Osteocyte (in vitro differentiated cells): Measurements from ENCODE around the gene CRY1. TPM values are rescaled to one million over a fixed set of nuclear protein-coding genes. Genes with fewer than 3 reads are reported as not detected.

Source experiments
- DNase-seq: peaks from one replicate; pipeline ENCODE4 v3.0.0; 2021; ENCODE audit warnings: mixed read lengths; ENCODE audit not compliant: unreplicated experiment; ENCODE audit errors: extremely low spot score
- H3K27ac Mint-ChIP-seq: one replicate; pipeline ENCODE4 v1.8.0; 2021; ENCODE audit warnings: mild to moderate bottlenecking, mixed read lengths; ENCODE audit not compliant: unreplicated experiment
- H3K27me3 Mint-ChIP-seq: one replicate; pipeline ENCODE4 v1.8.0; 2021; ENCODE audit warnings: mixed read lengths; ENCODE audit not compliant: unreplicated experiment
- H3K36me3 Mint-ChIP-seq: one replicate; pipeline ENCODE4 v1.8.0; 2021; ENCODE audit warnings: mixed read lengths; ENCODE audit not compliant: unreplicated experiment
- H3K4me1 Mint-ChIP-seq: one replicate; pipeline ENCODE4 v1.8.0; 2021; ENCODE audit warnings: mixed read lengths; ENCODE audit not compliant: unreplicated experiment
- H3K4me3 Mint-ChIP-seq: one replicate; pipeline ENCODE4 v1.8.0; 2021; ENCODE audit warnings: mild to moderate bottlenecking, moderate library complexity, mixed read lengths; ENCODE audit not compliant: unreplicated experiment
- H3K9me3 Mint-ChIP-seq: one replicate; pipeline ENCODE4 v1.8.0; 2021; ENCODE audit warnings: mixed read lengths; ENCODE audit not compliant: unreplicated experiment
- CTCF ChIP-seq: fragments of 200-600 bp; sonication (generic); IDR thresholded peaks from 2 replicates; pipeline ENCODE4 v1.5.0; 2021; ENCODE audit warnings: antibody characterized with exemption, mild to moderate bottlenecking, moderate library complexity
- total RNA-seq: library from RNA; stranded (reverse); gene quantifications from 2 replicates; pipeline ENCODE4 v1.2.1, GENCODE V29; 2021

The CRY1 gene
- total RNA-seq, 1 donor from 2014 or later: 25.7 TPM

- DNase-seq: no peak
- TF ChIP-seq CTCF: no peak
- Mint-ChIP-seq H3K36me3 (peaks cover 6% of the 10 kb centered on the region), H3K27me3 (no peaks in the 10 kb centered on the region), H3K9me3 (peaks cover 4% of the 10 kb centered on the region), H3K4me3 (no peak overlapping the region), H3K4me1 (peaks cover 2% of the 10 kb centered on the region), H3K27ac (no peak overlapping the region)
Observed at GRCh38 chr12:107066691-107067090, 26.7 kb downstream of the CRY1 start.

DNA sequence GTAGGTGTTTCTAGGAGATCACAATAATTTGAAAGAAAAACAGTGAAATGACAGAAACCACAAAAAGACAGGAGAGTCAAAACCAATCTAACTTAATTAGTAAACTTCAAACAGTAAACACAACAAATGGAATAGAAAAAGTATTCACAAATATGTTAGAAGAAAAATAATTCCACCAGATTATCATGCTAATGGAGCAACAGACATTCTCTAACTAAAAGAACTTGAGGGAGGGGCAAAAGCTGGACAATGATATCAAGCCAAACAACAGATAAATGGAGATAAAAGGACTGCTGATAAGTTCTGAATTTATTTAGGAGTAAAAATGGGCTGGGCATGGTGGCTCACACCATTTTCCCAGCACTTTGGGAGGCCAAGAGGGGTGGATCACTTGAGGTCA is 28.7 kb downstream of the CRY1 start:
- H3K27me3 Mint-ChIP-seq: no peaks in the 10 kb centered on the region
- no peak overlapping the region for H3K27ac Mint-ChIP-seq
- no peak for DNase-seq
- H3K9me3 Mint-ChIP-seq: peaks cover 4% of the 10 kb centered on the region
- TF ChIP-seq CTCF: no peak
- peaks cover 6% of the 10 kb centered on the region for H3K36me3 Mint-ChIP-seq
- H3K4me3 Mint-ChIP-seq: no peak overlapping the region
- H3K4me1 Mint-ChIP-seq: peaks cover 2% of the 10 kb centered on the region

GRCh38 chr12:107064243-107064642 is 29.1 kb downstream of the CRY1 start:
- no peak for DNase-seq
- peaks cover 4% of the 10 kb centered on the region for H3K9me3 Mint-ChIP-seq
- no peaks in the 10 kb centered on the region for H3K27me3 Mint-ChIP-seq
- no peak overlapping the region for H3K4me3 Mint-ChIP-seq
- peaks cover 6% of the 10 kb centered on the region for H3K36me3 Mint-ChIP-seq
- no peak overlapping the region for H3K27ac Mint-ChIP-seq
- no peak for TF ChIP-seq CTCF
- peaks cover 2% of the 10 kb centered on the region for H3K4me1 Mint-ChIP-seq

DNA sequence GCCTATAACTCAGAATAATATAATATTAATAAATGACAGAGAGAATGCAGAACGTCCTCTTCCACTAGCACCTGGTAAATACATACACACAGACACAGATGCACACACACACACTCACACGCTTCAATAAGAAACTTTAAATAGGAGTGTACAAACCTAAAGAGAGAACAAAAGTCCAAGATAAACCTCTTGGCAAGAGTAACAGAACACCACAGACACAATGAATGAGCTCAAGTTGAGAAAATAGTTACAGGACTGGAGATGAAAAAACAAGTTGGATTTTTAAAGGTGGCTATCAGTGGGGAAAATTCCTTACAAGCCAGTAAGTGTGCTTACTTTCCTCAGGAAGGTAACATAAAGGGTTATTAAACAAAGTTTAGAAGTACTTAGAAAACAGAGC is 35.2 kb downstream of the CRY1 start:
- Mint-ChIP-seq H3K4me3 (no peak overlapping the region), H3K36me3 (no peaks in the 10 kb centered on the region), H3K4me1 (peaks cover 6% of the 10 kb centered on the region), H3K9me3 (no peaks in the 10 kb centered on the region), H3K27ac (no peak overlapping the region), H3K27me3 (no peaks in the 10 kb centered on the region)
- DNase-seq: no peak
- no peak for TF ChIP-seq CTCF

- Mint-ChIP-seq H3K9me3 (peaks cover 5% of the 10 kb centered on the region), H3K4me1 (peaks cover 6% of the 10 kb centered on the region), H3K27me3 (no peaks in the 10 kb centered on the region), H3K4me3 (no peak overlapping the region), H3K36me3 (peaks cover 5% of the 10 kb centered on the region), H3K27ac (no peak overlapping the region)
- DNase-seq: no peak
- TF ChIP-seq CTCF: no peak
Observed at GRCh38 chr12:107057071-107057834, 36.1 kb downstream of the CRY1 start.
